GM06990 (cell line): ENCODE data around the gene PIK3IP1.
A peak's percentile ranks its signal among the peaks of the same experiment; 100 is the strongest.

Source experiments
- DNase-seq: peaks from one replicate; pipeline ENCODE4 v3.0.0-alpha.2; 2011; ENCODE audit not compliant: insufficient read length; ENCODE audit errors: extremely low read depth
- H3K27me3 ChIP-seq: replicated peaks from 2 replicates; pipeline ENCODE4 v1.6.0; 2011; ENCODE audit warnings: low read length; ENCODE audit not compliant: control insufficient read depth, insufficient read depth
- H3K36me3 ChIP-seq: 2 replicates; pipeline ENCODE4 v1.5.1; 2011; ENCODE audit warnings: low read length; ENCODE audit not compliant: control insufficient read depth, insufficient read depth
- H3K4me3 ChIP-seq: replicated peaks from 2 replicates; pipeline ENCODE4 v1.5.1; 2011; ENCODE audit warnings: low read depth, mild to moderate bottlenecking, control low read depth, low read length
- CTCF ChIP-seq: IDR thresholded peaks from 2 replicates; pipeline ENCODE4 v1.5.1; 2011; ENCODE audit warnings: low read length, control low read depth, mild to moderate bottlenecking, inconsistent platforms; ENCODE audit not compliant: insufficient read depth, poor library complexity, severe bottlenecking

Gene PIK3IP1

GRCh38 chr22:31275576-31275975 is 16.7 kb downstream of the PIK3IP1 start:
- no peak for DNase-seq
- Histone ChIP-seq H3K4me3 (no peak overlapping the region), H3K27me3 (no peaks in the 10 kb centered on the region), H3K36me3 (peaks cover 28% of the 10 kb centered on the region)
- TF ChIP-seq CTCF, result no peak

- H3K27me3 ChIP-seq, result no peaks in the 10 kb centered on the region
- no peak for TF ChIP-seq CTCF
- peaks cover 26% of the 10 kb centered on the region for H3K36me3 ChIP-seq
- no peak for DNase-seq
- no peak overlapping the region for H3K4me3 ChIP-seq
Observed at GRCh38 chr22:31275018-31275417, 17.3 kb downstream of the PIK3IP1 start.

GRCh38 chr22:31274017-31274416 is 18.3 kb downstream of the PIK3IP1 start:
- DNase-seq, result no peak
- Histone ChIP-seq H3K27me3 (no peaks in the 10 kb centered on the region), H3K36me3 (peaks cover 24% of the 10 kb centered on the region), H3K4me3 (no peak overlapping the region)
- TF ChIP-seq CTCF, result no peak

- Histone ChIP-seq H3K27me3 (no peaks in the 10 kb centered on the region), H3K4me3 (no peak overlapping the region), H3K36me3 (peaks cover 27% of the 10 kb centered on the region)
- no peak for DNase-seq
- peak; percentile 70 for TF ChIP-seq CTCF
Observed at GRCh38 chr22:31272522-31273446, 19.5 kb downstream of the PIK3IP1 start.

GRCh38 chr22:31271485-31271884 is 20.8 kb downstream of the PIK3IP1 start:
- TF ChIP-seq CTCF, result no peak
- peaks cover 34% of the 10 kb centered on the region for H3K36me3 ChIP-seq
- H3K4me3 ChIP-seq, result no peak overlapping the region
- no peak for DNase-seq
- H3K27me3 ChIP-seq, result no peaks in the 10 kb centered on the region

- Histone ChIP-seq H3K27me3 (no peaks in the 10 kb centered on the region), H3K36me3 (peaks cover 39% of the 10 kb centered on the region), H3K4me3 (no peak overlapping the region)
- DNase-seq, result no peak
- no peak for TF ChIP-seq CTCF
Observed at GRCh38 chr22:31271026-31271425, 21.3 kb downstream of the PIK3IP1 start.
